PC-3 (cell line): ENCODE measurements around the gene HCAR2.

Source experiments
- EZH2 ChIP-seq: fragments of 300-600 bp; sonication (generic); IDR thresholded peaks from one replicate; pipeline ENCODE4 v1.6.1; 2017; ENCODE audit warnings: antibody characterized with exemption, mild to moderate bottlenecking, low read length; ENCODE audit not compliant: unreplicated experiment
- TF ChIP-seq, protein P1 (sequence below): fragments of 300-600 bp; sonication (generic); conservative IDR thresholded peaks from 2 replicates; pipeline ENCODE4 v1.5.1; 2017; ENCODE audit warnings: antibody characterized with exemption, low read depth, mild to moderate bottlenecking, low read length

- TF ChIP-seq, protein P1, sequence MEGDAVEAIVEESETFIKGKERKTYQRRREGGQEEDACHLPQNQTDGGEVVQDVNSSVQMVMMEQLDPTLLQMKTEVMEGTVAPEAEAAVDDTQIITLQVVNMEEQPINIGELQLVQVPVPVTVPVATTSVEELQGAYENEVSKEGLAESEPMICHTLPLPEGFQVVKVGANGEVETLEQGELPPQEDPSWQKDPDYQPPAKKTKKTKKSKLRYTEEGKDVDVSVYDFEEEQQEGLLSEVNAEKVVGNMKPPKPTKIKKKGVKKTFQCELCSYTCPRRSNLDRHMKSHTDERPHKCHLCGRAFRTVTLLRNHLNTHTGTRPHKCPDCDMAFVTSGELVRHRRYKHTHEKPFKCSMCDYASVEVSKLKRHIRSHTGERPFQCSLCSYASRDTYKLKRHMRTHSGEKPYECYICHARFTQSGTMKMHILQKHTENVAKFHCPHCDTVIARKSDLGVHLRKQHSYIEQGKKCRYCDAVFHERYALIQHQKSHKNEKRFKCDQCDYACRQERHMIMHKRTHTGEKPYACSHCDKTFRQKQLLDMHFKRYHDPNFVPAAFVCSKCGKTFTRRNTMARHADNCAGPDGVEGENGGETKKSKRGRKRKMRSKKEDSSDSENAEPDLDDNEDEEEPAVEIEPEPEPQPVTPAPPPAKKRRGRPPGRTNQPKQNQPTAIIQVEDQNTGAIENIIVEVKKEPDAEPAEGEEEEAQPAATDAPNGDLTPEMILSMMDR: no peak
- no peak for TF ChIP-seq EZH2
Measured at GRCh38 chr12:122665349-122665748, 37.8 kb downstream of the HCAR2 start.
